ENCODE results near the gene TLR9. TPM values are rescaled to one million over a fixed set of nuclear protein-coding genes. Genes with fewer than 3 reads are reported as not detected.

TLR9 gene
- total RNA-seq, 1 donor from 2014 or later = not detected

- no peak overlapping the region for H3K4me3 ChIP-seq (ENCODE audit: low read depth, low read length)
- TF ChIP-seq CTCF (conservative IDR thresholded peaks at IDR 0.05; ENCODE audit: low read depth, low read length) = no peak
- DNase-seq (ENCODE audit: low read depth) = no peak
Measured at GRCh38 chr3:52177701-52178042, 47.8 kb downstream of the TLR9 start.

- no peak for DNase-seq (ENCODE audit: low read depth)
- TF ChIP-seq CTCF (conservative IDR thresholded peaks at IDR 0.05; ENCODE audit: low read depth, low read length) = no peak
- H3K4me3 ChIP-seq (ENCODE audit: low read depth, low read length) = no peak overlapping the region
Measured at GRCh38 chr3:52176951-52177700, 48.3 kb downstream of the TLR9 start.

GRCh38 chr3:52176180-52176752 lies 49.2 kb downstream of the TLR9 start:
- no peak for TF ChIP-seq CTCF (conservative IDR thresholded peaks at IDR 0.05; ENCODE audit: low read depth, low read length)
- DNase-seq (ENCODE audit: low read depth) = no peak
- H3K4me3 ChIP-seq (ENCODE audit: low read depth, low read length) = no peak overlapping the region

- no peak for TF ChIP-seq CTCF (conservative IDR thresholded peaks at IDR 0.05; ENCODE audit: low read depth, low read length)
- no peak for DNase-seq (ENCODE audit: low read depth)
- no peak overlapping the region for H3K4me3 ChIP-seq (ENCODE audit: low read depth, low read length)
Measured at GRCh38 chr3:52175416-52176179, 49.8 kb downstream of the TLR9 start.

- no peak overlapping the region for H3K4me3 ChIP-seq (ENCODE audit: low read depth, low read length)
Measured at GRCh38 chr3:52174896-52175295, 50.5 kb downstream of the TLR9 start.

GRCh38 chr3:52173101-52173500 lies 52.3 kb downstream of the TLR9 start:
- H3K4me3 ChIP-seq (ENCODE audit: low read depth, low read length) = no peak overlapping the region
- TF ChIP-seq CTCF (conservative IDR thresholded peaks at IDR 0.05; ENCODE audit: low read depth, low read length) = no peak
- DNase-seq (ENCODE audit: low read depth) = no peak

More at GRCh38 chr3:52174896-52175295, 50.5 kb downstream of the TLR9 start:
- TF ChIP-seq CTCF (conservative IDR thresholded peaks at IDR 0.05; ENCODE audit: low read depth, low read length) = no peak
- no peak for DNase-seq (ENCODE audit: low read depth)
